SK-N-MC (cell line): ENCODE measurements around the gene LRRFIP1.
"Not testable (repeated sequence)": the region's sequence is repeated elsewhere in the genome, so short reads cannot be mapped to it uniquely, and the experiment has no call there.

Experiments
- DNase-seq: peaks from one replicate; pipeline ENCODE4 v3.0.0-alpha.2; 2011; ENCODE audit warnings: low read depth, low spot score
- H3K27ac ChIP-seq: fragments of 200-600 bp; sonication (generic); 2 replicates; pipeline ENCODE4 v1.5.1; 2016; ENCODE audit warnings: mixed run types
- H3K36me3 ChIP-seq: fragments of 200-600 bp; sonication (generic); 2 replicates; pipeline ENCODE4 v1.6.1; 2017; ENCODE audit warnings: antibody characterized with exemption, low read length, mixed read lengths; ENCODE audit not compliant: insufficient read depth
- H3K4me3 ChIP-seq: fragments of 200-600 bp; sonication (generic); 2 replicates; pipeline ENCODE4 v1.5.1; 2016
- H3K9ac ChIP-seq: fragments of 200-600 bp; sonication (generic); 2 replicates; pipeline ENCODE4 v1.8.0; 2017; ENCODE audit warnings: mixed run types, mixed read lengths; ENCODE audit not compliant: insufficient read length
- H3K9me3 ChIP-seq: fragments of 200-600 bp; sonication (generic); 2 replicates; pipeline ENCODE4 v1.6.1; 2017; ENCODE audit warnings: low read depth, mild to moderate bottlenecking, antibody characterized with exemption, low read length, moderate library complexity, mixed read lengths
- EZH2 ChIP-seq: fragments of 200-600 bp; sonication (generic); IDR thresholded peaks from one replicate; pipeline ENCODE4 v1.6.1; 2017; ENCODE audit warnings: antibody characterized with exemption
- FOXP2 ChIP-seq: optimal IDR thresholded peaks from 2 replicates; pipeline ENCODE3; 2011; ENCODE audit warnings: mild to moderate bottlenecking, moderate library complexity; ENCODE audit not compliant: insufficient read depth; ENCODE audit errors: extremely low read length, control extremely low read depth
- POLR2AphosphoS5 ChIP-seq: IDR thresholded peaks from 2 replicates; pipeline ENCODE4 v1.6.1; 2012; ENCODE audit warnings: mild to moderate bottlenecking, low read depth, low read length, borderline replicate concordance

The LRRFIP1 gene

DNA sequence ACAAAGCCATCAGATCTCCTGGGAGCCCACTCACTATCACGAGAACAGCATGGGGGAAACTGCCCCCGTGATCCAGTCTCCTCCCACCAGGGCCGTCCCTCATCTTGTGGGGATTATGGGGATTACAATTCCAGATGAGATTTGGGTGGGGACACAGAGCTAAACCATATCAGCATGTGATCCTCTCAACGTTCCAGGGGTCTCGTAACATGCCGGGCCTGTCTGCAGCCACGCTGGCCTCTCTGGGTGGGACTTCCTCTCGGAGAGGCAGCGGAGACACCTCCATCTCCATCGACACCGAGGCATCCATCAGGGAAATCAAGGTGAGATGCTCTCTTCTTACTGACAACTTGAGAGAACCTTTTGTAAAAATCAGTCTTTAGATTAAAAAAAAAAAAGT lies 121.6 kb downstream of the LRRFIP1 start:
- no peak for TF ChIP-seq EZH2
- TF ChIP-seq FOXP2 = no peak
- TF ChIP-seq POLR2AphosphoS5 = no peak
- no peak overlapping the region for H3K9ac ChIP-seq
- no peaks in the 10 kb centered on the region for H3K9me3 ChIP-seq
- no peak for DNase-seq
- no peak overlapping the region for H3K27ac ChIP-seq
- peaks cover 18% of the 10 kb centered on the region for H3K36me3 ChIP-seq
- H3K4me3 ChIP-seq = no peak overlapping the region

DNA sequence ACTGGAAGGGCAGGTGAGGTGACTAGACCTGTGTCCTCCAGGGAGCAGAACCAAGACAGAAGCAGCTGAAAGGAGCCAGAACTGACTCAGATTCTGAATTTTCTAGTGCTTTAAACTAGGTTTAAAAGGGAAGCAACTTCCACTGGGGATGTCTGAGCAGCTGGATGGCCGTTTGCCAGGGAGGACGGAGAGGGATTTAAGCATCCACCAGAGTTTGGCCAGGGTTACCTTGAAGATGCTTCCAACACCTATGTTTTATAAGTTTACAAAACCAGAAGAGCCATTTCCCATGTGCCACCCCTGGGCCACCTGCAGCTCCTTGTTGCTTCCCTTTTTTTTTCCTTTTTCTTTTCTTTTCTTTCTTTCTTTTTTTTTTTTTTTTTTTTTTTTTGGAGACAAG lies 122.6 kb downstream of the LRRFIP1 start:
- no peak overlapping the region for H3K27ac ChIP-seq
- H3K9me3 ChIP-seq = no peaks in the 10 kb centered on the region
- peaks cover 28% of the 10 kb centered on the region for H3K36me3 ChIP-seq
- no peak for DNase-seq
- H3K9ac ChIP-seq = no peak overlapping the region
- TF ChIP-seq EZH2 (no peak), FOXP2 (no peak), POLR2AphosphoS5 (no peak)
- no peak overlapping the region for H3K4me3 ChIP-seq

DNA sequence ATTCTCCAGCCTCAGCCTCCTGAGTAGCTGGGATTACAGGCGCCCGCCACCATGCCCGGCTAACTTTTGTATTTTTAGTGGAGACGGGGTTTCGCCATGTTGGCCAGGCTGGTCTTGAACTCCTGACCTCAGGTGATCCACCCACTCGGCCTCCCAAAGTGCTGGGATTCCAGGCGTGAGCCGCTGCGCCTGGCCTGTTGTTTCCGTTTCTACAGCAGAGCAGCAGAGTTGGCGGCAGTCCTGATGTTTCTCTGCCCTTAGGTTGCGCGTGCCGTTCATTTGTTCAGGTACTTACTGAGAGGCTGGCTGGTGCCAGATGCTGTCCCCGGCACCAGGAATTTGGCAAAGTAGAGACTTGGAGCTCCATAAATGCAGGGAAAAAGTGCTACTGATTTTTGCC lies 123.1 kb downstream of the LRRFIP1 start:
- not testable (repeated sequence) for H3K4me3 ChIP-seq, DNase-seq, H3K9me3 ChIP-seq, H3K9ac ChIP-seq, H3K27ac ChIP-seq
- peaks cover 33% of the 10 kb centered on the region for H3K36me3 ChIP-seq

DNA sequence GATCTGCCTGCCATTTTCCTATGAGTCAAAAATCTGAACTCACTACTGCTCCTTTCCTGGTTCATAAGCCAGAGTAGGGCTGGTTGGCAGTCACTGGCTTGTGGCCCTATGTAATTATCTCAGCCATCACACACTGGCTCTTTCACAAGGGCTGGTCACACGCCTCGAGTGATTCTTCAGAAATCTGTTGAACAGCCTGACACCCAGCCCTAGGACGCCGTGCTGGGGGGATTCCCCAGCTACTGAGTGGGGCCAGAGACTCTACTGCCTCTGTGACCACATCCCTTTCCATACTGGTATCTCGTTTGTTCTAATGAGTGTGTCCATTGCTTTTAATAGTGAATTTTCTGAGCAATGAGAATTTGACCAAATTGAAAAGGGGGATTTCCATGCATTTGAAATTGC lies 125.4 kb downstream of the LRRFIP1 start:
- Histone ChIP-seq H3K27ac (no peak overlapping the region), H3K36me3 (peaks cover 41% of the 10 kb centered on the region), H3K9ac (no peak overlapping the region), H3K9me3 (no peaks in the 10 kb centered on the region), H3K4me3 (no peak overlapping the region)
- no peak for DNase-seq
- TF ChIP-seq FOXP2 (no peak), POLR2AphosphoS5 (no peak), EZH2 (no peak)

DNA sequence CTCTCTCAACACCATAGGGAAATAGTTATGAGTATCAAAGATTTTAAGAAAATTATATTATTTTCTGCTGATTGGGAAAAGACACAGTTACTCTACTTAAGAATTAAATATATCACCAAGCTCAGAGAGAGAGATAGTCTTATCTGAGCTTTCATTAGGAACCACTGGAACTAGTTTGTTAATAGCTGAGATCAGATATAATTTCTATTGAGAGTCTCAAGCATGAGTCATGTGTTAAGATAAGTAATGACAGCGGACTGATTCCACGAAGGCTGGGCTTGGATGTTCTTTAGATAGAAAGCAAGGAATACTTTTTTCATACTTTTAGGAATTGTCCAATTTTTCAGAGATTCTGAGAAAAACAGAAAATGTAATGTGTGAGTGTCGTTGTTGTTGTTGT lies 126.8 kb downstream of the LRRFIP1 start:
- no peak for DNase-seq
- TF ChIP-seq EZH2 = no peak
- no peak for TF ChIP-seq POLR2AphosphoS5
- TF ChIP-seq FOXP2 = no peak
- H3K9me3 ChIP-seq = no peaks in the 10 kb centered on the region
- no peak overlapping the region for H3K9ac ChIP-seq
- H3K36me3 ChIP-seq = peaks cover 41% of the 10 kb centered on the region
- no peak overlapping the region for H3K4me3 ChIP-seq
- H3K27ac ChIP-seq = no peak overlapping the region

DNA sequence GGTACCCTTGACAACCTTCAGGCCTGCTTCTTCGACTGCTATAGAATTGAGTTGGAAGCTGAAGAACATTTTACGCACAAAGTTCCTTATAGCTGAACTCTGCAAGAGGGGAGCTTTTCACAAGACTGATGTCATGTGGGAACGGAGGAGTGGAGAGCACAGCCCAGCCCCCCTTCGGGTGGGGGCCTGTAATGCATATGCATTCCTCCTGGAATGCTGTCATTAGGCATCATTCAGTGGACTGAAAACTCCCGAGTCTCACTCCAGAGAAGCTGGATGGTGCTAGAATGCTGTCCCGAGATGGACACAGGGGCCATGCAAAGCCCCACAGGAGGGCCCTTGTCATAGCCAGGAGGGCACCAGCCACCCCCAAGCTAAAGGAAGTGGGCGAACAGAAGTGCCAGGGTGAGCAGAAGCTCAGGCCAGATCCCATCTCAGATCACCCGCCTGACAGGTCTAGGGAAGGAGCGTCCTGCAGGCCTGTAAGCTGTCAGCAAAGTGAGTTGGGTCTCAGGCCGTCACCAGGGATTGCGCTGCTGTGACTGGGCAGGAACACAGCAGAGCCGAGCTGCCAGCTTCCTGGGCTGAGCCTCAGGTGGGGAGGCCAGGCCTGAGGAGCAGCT lies 127.3 kb downstream of the LRRFIP1 start:
- no peaks in the 10 kb centered on the region for H3K9me3 ChIP-seq
- H3K36me3 ChIP-seq = peaks cover 41% of the 10 kb centered on the region
- no peak overlapping the region for H3K9ac ChIP-seq
- H3K4me3 ChIP-seq = no peak overlapping the region
- no peak for DNase-seq
- TF ChIP-seq EZH2 = no peak
- TF ChIP-seq FOXP2 = no peak
- no peak for TF ChIP-seq POLR2AphosphoS5
- no peak overlapping the region for H3K27ac ChIP-seq

DNA sequence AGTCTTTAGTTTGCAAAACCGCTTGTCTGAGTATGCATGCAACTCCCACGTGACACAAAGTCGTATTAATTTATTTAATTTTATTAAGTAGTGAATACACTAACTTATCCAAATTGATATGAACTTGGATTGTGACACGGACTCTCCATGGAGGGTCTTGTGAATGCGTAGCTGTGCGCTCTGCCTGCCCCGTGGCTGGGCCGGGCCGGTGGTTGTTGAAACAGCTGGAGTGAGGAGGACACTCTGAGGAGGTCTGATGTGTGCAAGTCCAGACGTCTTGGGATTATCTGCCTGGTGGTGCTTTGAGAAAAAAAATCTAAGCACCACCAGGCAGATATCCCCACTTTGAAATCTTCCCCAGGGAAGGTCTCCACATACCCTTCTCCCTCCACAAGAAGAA lies 130.2 kb downstream of the LRRFIP1 start:
- H3K9ac ChIP-seq = no peak overlapping the region
- peaks cover 44% of the 10 kb centered on the region for H3K36me3 ChIP-seq

DNA sequence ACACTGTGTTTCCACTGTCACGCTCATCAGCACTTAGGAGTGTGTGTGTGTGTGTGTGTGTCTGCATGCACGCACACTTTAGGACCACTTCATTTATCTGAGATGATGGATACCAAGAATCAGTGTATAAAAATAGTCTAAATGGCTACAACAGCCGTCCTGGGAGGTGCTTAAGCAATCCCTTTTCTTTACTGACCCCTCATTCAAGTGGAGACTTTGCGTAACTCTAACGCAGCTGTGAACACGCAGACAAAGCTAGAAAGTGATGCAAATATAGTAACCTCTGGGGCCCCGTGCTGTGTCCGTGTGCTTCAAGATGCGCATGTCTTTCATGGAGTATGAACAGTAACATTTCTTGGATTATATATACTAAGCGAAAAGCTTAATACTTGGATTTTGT lies 130.8 kb downstream of the LRRFIP1 start:
- no peak overlapping the region for H3K4me3 ChIP-seq
- no peak for TF ChIP-seq EZH2
- no peak for TF ChIP-seq POLR2AphosphoS5
- no peak for TF ChIP-seq FOXP2
- DNase-seq = no peak
- peaks cover 39% of the 10 kb centered on the region for H3K36me3 ChIP-seq
- H3K27ac ChIP-seq = no peak overlapping the region
- no peaks in the 10 kb centered on the region for H3K9me3 ChIP-seq
- H3K9ac ChIP-seq = no peak overlapping the region

More for the DNA sequence above, 130.2 kb downstream of the LRRFIP1 start:
- TF ChIP-seq EZH2 = no peak
- TF ChIP-seq FOXP2 = no peak
- no peak for TF ChIP-seq POLR2AphosphoS5
- no peaks in the 10 kb centered on the region for H3K9me3 ChIP-seq
- no peak overlapping the region for H3K4me3 ChIP-seq
- no peak overlapping the region for H3K27ac ChIP-seq
- DNase-seq = no peak

DNA sequence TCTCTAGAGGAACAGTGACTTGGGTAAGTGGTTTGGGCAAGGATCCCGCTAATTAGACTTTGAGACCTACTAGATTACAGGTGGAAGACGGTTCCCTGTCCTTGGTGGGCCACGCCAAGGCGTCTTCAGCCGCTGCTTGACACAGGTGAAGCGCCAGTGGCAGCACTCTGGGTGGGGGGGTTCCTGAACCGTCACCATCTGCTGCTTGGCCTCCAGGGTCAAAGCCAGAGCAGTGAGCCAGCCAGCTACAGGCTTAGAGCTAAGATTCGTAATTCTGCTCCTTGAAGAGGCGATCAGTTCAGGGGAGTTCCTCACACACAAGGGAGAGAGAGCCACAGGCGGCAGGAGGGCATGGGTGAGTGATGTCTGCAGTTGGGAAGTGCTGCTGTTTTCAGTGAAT lies 131.8 kb downstream of the LRRFIP1 start:
- H3K27ac ChIP-seq = no peak overlapping the region
- DNase-seq = no peak
- H3K9me3 ChIP-seq = no peaks in the 10 kb centered on the region
- H3K9ac ChIP-seq = no peak overlapping the region
- H3K36me3 ChIP-seq = peaks cover 32% of the 10 kb centered on the region
- no peak for TF ChIP-seq FOXP2
- no peak for TF ChIP-seq POLR2AphosphoS5
- no peak for TF ChIP-seq EZH2
- H3K4me3 ChIP-seq = no peak overlapping the region
